Stomach (tissue), 4 donors: ENCODE data around the gene HNRNPF.

ENCODE experiments used
- POLR2A ChIP-seq, 4 donors: fragments of 450-650 bp; IDR thresholded peaks; one replicate each; pipeline ENCODE4 v1.6.1; 2016; ENCODE audit warnings: antibody characterized with exemption in 4 of 4, control low read depth in 2 of 4, mild to moderate bottlenecking in 1 of 4, moderate library complexity in 1 of 4
- TF ChIP-seq, protein P1 (sequence below), 7 experiments: fragments of 450-650 bp in 4 of 7; fragments of 200-600 bp in 3 of 7; sonication (generic) in 3 of 7; IDR thresholded peaks; one replicate each; pipeline ENCODE4 v1.5.1; 2016 to 2019; ENCODE audit warnings: antibody characterized with exemption in 7 of 7, control low read depth in 2 of 7, mild to moderate bottlenecking in 1 of 7

DNA sequence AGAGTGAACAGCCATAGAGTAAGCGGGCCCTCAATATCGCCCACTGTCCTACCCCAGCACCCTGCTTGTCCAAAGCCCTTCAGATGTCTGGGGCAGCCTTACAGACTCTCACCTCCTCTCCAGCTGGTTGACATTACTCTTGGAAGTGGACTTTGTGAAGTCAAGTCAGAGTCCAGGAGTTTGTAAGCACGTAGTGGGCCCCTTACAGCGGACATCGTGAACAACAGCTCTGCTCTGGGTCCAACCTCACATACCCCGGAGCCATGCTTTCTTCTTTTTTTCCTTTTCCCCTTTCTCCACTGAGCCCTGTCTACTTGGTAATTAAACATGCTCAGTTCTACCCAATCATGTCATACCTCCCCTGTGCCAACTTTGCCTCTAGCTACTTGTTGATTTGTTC is 17.5 kb downstream of the HNRNPF start:
- TF ChIP-seq, protein P1, sequence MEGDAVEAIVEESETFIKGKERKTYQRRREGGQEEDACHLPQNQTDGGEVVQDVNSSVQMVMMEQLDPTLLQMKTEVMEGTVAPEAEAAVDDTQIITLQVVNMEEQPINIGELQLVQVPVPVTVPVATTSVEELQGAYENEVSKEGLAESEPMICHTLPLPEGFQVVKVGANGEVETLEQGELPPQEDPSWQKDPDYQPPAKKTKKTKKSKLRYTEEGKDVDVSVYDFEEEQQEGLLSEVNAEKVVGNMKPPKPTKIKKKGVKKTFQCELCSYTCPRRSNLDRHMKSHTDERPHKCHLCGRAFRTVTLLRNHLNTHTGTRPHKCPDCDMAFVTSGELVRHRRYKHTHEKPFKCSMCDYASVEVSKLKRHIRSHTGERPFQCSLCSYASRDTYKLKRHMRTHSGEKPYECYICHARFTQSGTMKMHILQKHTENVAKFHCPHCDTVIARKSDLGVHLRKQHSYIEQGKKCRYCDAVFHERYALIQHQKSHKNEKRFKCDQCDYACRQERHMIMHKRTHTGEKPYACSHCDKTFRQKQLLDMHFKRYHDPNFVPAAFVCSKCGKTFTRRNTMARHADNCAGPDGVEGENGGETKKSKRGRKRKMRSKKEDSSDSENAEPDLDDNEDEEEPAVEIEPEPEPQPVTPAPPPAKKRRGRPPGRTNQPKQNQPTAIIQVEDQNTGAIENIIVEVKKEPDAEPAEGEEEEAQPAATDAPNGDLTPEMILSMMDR (IDR thresholded peaks at IDR 0.05) = no peak
- no peak for TF ChIP-seq POLR2A (IDR thresholded peaks at IDR 0.05)
